ENCODE results near the gene PIBF1.

GRCh38 chr13:72774019-72774418 lies 7.9 kb upstream of the PIBF1 start:
- TF ChIP-seq CTCF (IDR thresholded peaks at IDR 0.05) (no peak), EZH2 (IDR thresholded peaks at IDR 0.05) (no peak), EZH2phosphoT487 (IDR thresholded peaks at IDR 0.05) (no peak)
